PC-3 (cell line): ENCODE data around the gene STXBP1. TPM values are rescaled to one million over a fixed set of nuclear protein-coding genes. Genes with fewer than 3 reads are reported as not detected.

Source experiments
- ATAC-seq: fragments of 200-7000 bp; cut with Tn5 transposase; 2 replicates; pipeline ENCODE4 v1.9.1; 2020; ENCODE audit warnings: mild to moderate bottlenecking, moderate library complexity
- BruUV-seq: library from RNA; stranded (reverse); fragments of 400-500 nt; replicated peaks from 2 replicates; lab custom pipeline; 2021; lab: Mats Ljungman, UMichigan
- CTCF ChIA-PET: fragments of 300-600 bp; sonication (Branson Sonifier 250); formaldehyde crosslinking; loops from one replicate; lab custom pipeline; 2022; ENCODE audit warnings: antibody characterized with exemption; lab: Charles Lee
- POLR2A ChIA-PET: fragments of 300-600 bp; sonication (Branson Sonifier 250); formaldehyde crosslinking; loops from one replicate; lab custom pipeline; 2022; ENCODE audit warnings: antibody characterized with exemption; ENCODE audit not compliant: unreplicated experiment; lab: Charles Lee
- DNase-seq: peaks from one replicate; pipeline ENCODE4 v3.0.0-alpha.2; 2015
- H2AFZ ChIP-seq: fragments of 300-600 bp; sonication (generic); 2 replicates; pipeline ENCODE4 v1.6.0; 2016; ENCODE audit warnings: antibody characterized with exemption, low read length
- H3F3A ChIP-seq: fragments of 300-600 bp; sonication (generic); one replicate; pipeline ENCODE4 v1.6.0; 2017; ENCODE audit warnings: antibody characterized with exemption, low read length, control low read depth, mild to moderate bottlenecking; ENCODE audit not compliant: unreplicated experiment
- H3K27ac ChIP-seq: fragments of 300-600 bp; sonication (generic); 2 replicates; pipeline ENCODE4 v1.5.1; 2016; ENCODE audit warnings: mild to moderate bottlenecking, low read length
- H3K27me3 ChIP-seq: fragments of 300-600 bp; sonication (generic); 2 replicates; pipeline ENCODE4 v1.6.1; 2016; ENCODE audit warnings: low read length, mixed read lengths
- H3K36me3 ChIP-seq: fragments of 300-600 bp; sonication (generic); 2 replicates; pipeline ENCODE4 v1.6.1; 2016; ENCODE audit warnings: low read depth, mixed run types, low read length, mixed read lengths
- H3K4me1 ChIP-seq: fragments of 300-600 bp; sonication (generic); 2 replicates; pipeline ENCODE4 v1.5.1; 2016; ENCODE audit warnings: low read length; ENCODE audit not compliant: insufficient read depth
- H3K4me2 ChIP-seq: fragments of 300-600 bp; sonication (generic); 2 replicates; pipeline ENCODE4 v1.6.0; 2016; ENCODE audit warnings: low read length
- H3K4me3 ChIP-seq: fragments of 300-600 bp; sonication (generic); 2 replicates; pipeline ENCODE4 v1.5.1; 2016; ENCODE audit warnings: mild to moderate bottlenecking, low read length, mixed read lengths
- H3K79me2 ChIP-seq: fragments of 300-600 bp; sonication (generic); 2 replicates; pipeline ENCODE4 v1.6.1; 2017; ENCODE audit warnings: low read length, mixed read lengths
- H3K9ac ChIP-seq: fragments of 300-600 bp; sonication (generic); 2 replicates; pipeline ENCODE4 v1.6.0; 2016; ENCODE audit warnings: mild to moderate bottlenecking, low read length
- H3K9me2 ChIP-seq: fragments of 300-600 bp; sonication (generic); replicated peaks from 2 replicates; pipeline ENCODE4 v1.6.1; 2016; ENCODE audit warnings: mixed run types, low read length, mixed read lengths
- H3K9me3 ChIP-seq: fragments of 300-600 bp; sonication (generic); 2 replicates; pipeline ENCODE4 v1.6.1; 2016; ENCODE audit warnings: low read length, mixed read lengths
- H4K20me1 ChIP-seq: fragments of 300-600 bp; sonication (generic); 2 replicates; pipeline ENCODE4 v1.6.1; 2016; ENCODE audit warnings: low read length, mixed read lengths
- EZH2 ChIP-seq: fragments of 300-600 bp; sonication (generic); IDR thresholded peaks from one replicate; pipeline ENCODE4 v1.6.1; 2017; ENCODE audit warnings: antibody characterized with exemption, mild to moderate bottlenecking, low read length; ENCODE audit not compliant: unreplicated experiment
- EZH2phosphoT487 ChIP-seq: fragments of 300-600 bp; sonication (generic); IDR thresholded peaks from 2 replicates; pipeline ENCODE4 v1.6.1; 2018; ENCODE audit warnings: mild to moderate bottlenecking, antibody characterized with exemption, low read length, borderline replicate concordance
- intact Hi-C: fragments of 100-400 bp; cut with micrococcal nuclease; formaldehyde crosslinking; loops from 2 replicates; pipeline ENCODE4 v1.9.0; 2023
- total RNA-seq: library from RNA; depleted of rRNA; stranded (reverse); fragments of >200 nt; gene quantifications from 2 replicates; pipeline ENCODE4 v1.2.3, GENCODE V29; 2014
- TF ChIP-seq, protein P1 (sequence below): fragments of 300-600 bp; sonication (generic); conservative IDR thresholded peaks from 2 replicates; pipeline ENCODE4 v1.5.1; 2017; ENCODE audit warnings: antibody characterized with exemption, low read depth, mild to moderate bottlenecking, low read length

Gene STXBP1
- total RNA-seq, 1 experiment from 2014 or later = 9.1 TPM

DNA sequence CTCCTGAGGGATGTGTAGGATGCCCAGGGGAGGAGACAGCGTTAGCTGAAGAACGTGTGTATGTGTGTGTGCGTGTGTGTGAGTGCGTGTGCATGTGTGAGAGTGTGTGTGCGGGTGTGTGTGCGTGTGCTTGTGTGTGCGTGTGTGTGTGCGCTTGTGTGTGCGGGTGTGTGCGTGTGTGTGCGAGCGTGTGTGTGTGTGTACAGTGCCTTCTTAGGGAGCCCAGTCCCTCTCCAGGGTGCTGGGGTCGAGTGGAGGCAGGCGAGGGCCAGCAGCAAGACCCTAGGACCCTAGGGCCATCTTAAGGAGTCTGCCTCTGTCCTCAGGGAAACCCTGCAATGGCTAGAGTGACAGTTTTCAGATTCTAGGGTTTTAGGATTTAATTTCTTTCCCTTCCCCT is 26.0 kb upstream of the STXBP1 start:
- H3K4me2 ChIP-seq = no peak overlapping the region
- peaks cover 11% of the 10 kb centered on the region for H3K4me1 ChIP-seq
- peaks cover 6% of the 10 kb centered on the region for H3K79me2 ChIP-seq
- TF ChIP-seq, protein P1, sequence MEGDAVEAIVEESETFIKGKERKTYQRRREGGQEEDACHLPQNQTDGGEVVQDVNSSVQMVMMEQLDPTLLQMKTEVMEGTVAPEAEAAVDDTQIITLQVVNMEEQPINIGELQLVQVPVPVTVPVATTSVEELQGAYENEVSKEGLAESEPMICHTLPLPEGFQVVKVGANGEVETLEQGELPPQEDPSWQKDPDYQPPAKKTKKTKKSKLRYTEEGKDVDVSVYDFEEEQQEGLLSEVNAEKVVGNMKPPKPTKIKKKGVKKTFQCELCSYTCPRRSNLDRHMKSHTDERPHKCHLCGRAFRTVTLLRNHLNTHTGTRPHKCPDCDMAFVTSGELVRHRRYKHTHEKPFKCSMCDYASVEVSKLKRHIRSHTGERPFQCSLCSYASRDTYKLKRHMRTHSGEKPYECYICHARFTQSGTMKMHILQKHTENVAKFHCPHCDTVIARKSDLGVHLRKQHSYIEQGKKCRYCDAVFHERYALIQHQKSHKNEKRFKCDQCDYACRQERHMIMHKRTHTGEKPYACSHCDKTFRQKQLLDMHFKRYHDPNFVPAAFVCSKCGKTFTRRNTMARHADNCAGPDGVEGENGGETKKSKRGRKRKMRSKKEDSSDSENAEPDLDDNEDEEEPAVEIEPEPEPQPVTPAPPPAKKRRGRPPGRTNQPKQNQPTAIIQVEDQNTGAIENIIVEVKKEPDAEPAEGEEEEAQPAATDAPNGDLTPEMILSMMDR = no peak
- no peak for TF ChIP-seq EZH2phosphoT487
- TF ChIP-seq EZH2 = no peak
- H3F3A ChIP-seq = peaks cover 6% of the 10 kb centered on the region
- no TSS peak for BruUV-seq
- H3K4me3 ChIP-seq = no peak overlapping the region
- H3K36me3 ChIP-seq = no peaks in the 10 kb centered on the region
- no peaks in the 10 kb centered on the region for H3K9me2 ChIP-seq
- CTCF ChIA-PET = no interaction called here
- H3K27me3 ChIP-seq = no peaks in the 10 kb centered on the region
- no peaks in the 10 kb centered on the region for H3K9me3 ChIP-seq
- POLR2A ChIA-PET = interaction anchor here (0.6 kb wide), 1 partner anchor 105 kb away, joined by 5 read pairs; no protein-coding TSS in a partner anchor
- no peak overlapping the region for H2AFZ ChIP-seq
- H4K20me1 ChIP-seq = no peaks in the 10 kb centered on the region
- no peak overlapping the region for H3K27ac ChIP-seq
- no peak for ATAC-seq
- DNase-seq = no peak
- intact Hi-C loops = loop anchor here (1.0 to 5.0 kb wide), 3 partner anchors 13 to 82 kb away; no protein-coding TSS in a partner anchor
- H3K9ac ChIP-seq = no peak overlapping the region

DNA sequence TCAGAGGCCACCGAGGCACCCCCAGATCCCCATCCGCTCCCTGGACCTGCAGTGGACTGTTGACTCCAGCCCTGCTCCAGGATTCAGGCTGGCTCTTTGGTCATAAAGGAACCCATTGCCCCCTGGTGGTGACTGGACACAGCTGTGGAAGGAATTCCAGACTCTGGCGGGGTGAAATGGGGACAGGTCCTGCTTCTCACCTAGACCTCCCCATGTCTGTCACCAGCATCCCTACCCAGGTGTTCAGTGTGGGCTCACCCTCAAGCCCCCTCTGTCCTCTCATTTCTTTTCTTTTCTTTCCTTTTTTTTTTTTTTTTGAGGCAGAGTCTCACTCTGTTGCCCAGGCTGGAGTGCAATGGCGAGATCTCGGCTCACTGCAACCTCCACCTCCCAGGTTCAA is 25.5 kb upstream of the STXBP1 start:
- no TSS peak for BruUV-seq
- Histone ChIP-seq H3K36me3 (no peaks in the 10 kb centered on the region), H2AFZ (no peak overlapping the region), H3K4me1 (peaks cover 11% of the 10 kb centered on the region), H3K4me2 (no peak overlapping the region), H3K27me3 (no peaks in the 10 kb centered on the region), H3K27ac (no peak overlapping the region), H3K9me3 (no peaks in the 10 kb centered on the region), H4K20me1 (no peaks in the 10 kb centered on the region), H3K9ac (no peak overlapping the region), H3F3A (peaks cover 6% of the 10 kb centered on the region), H3K79me2 (0 out of 2 replicates have a peak, but pooled peaks cover 4% of the 10 kb centered on the region), H3K4me3 (no peak overlapping the region), H3K9me2 (no peaks in the 10 kb centered on the region)
- peak; percentile 64 for ATAC-seq
- peak; percentile 80 for DNase-seq
- CTCF ChIA-PET = no interaction called here
- intact Hi-C loops = loop anchor here (1.0 to 5.0 kb wide), 3 partner anchors 13 to 82 kb away; no protein-coding TSS in a partner anchor
- no peak for TF ChIP-seq EZH2
- no peak for TF ChIP-seq EZH2phosphoT487
- TF ChIP-seq, protein P1 = peak; percentile 79
- POLR2A ChIA-PET = interaction anchor here (0.6 kb wide), 1 partner anchor 105 kb away, joined by 5 read pairs; no protein-coding TSS in a partner anchor

GRCh38 chr9:127587966-127588365 is 24.1 kb upstream of the STXBP1 start:
- ChIA-PET POLR2A (no interaction called here), CTCF (no interaction called here)
- intact Hi-C loops = loop anchor here (5.0 kb wide), 1 partner anchor 51 kb away; no protein-coding TSS in a partner anchor
- Histone ChIP-seq H3K9me2 (no peaks in the 10 kb centered on the region), H3K27me3 (no peaks in the 10 kb centered on the region), H3F3A (peaks cover 6% of the 10 kb centered on the region), H3K9ac (no peak overlapping the region), H4K20me1 (no peaks in the 10 kb centered on the region), H3K36me3 (no peaks in the 10 kb centered on the region), H3K4me1 (peaks cover 11% of the 10 kb centered on the region), H2AFZ (no peak overlapping the region), H3K4me2 (no peak overlapping the region), H3K79me2 (0 out of 2 replicates have a peak, but pooled peaks cover 4% of the 10 kb centered on the region), H3K9me3 (no peaks in the 10 kb centered on the region), H3K27ac (no peak overlapping the region), H3K4me3 (no peak overlapping the region)
- TF ChIP-seq EZH2 = no peak
- TF ChIP-seq EZH2phosphoT487 = no peak
- TF ChIP-seq, protein P1 = no peak
- DNase-seq (no peak), ATAC-seq (no peak)
- no TSS peak for BruUV-seq
